K562 (cell line): ENCODE results near the gene SAMD8. TPM values are rescaled to one million over a fixed set of nuclear protein-coding genes. Genes with fewer than 3 reads are reported as not detected.
A peak's percentile ranks its signal among the peaks of the same experiment; 100 is the strongest.

ENCODE experiments used
- CBFB ChIP-seq: sonication (generic); formaldehyde crosslinking; IDR thresholded peaks from 2 replicates; pipeline ENCODE4 v1.4.0; 2020; ENCODE audit warnings: mild to moderate bottlenecking, missing genetic modification reagents
- CEBPB ChIP-seq: fragments of 450-650 bp; IDR thresholded peaks from 2 replicates; pipeline ENCODE4 v1.6.1; 2016; ENCODE audit warnings: missing genetic modification characterization, missing compliant biosample characterization
- CEBPG ChIP-seq, 3 experiments: fragments of 200-800 bp in 1 of 3; sonication (Bioruptor generic) in 1 of 3; sonication (generic) in 1 of 3; formaldehyde crosslinking in 1 of 3; IDR thresholded peaks in 2 of 3; conservative IDR thresholded peaks in 1 of 3; 2 replicates each; pipeline versions ENCODE4 v1.6.1 to v1.8.0; 2016 to 2022; ENCODE audit warnings: missing compliant biosample characterization in 2 of 3, missing genetic modification characterization in 2 of 3, mild to moderate bottlenecking in 1 of 3, missing genetic modification reagents in 1 of 3
- CREB3L1 ChIP-seq: fragments of 450-650 bp; IDR thresholded peaks from 2 replicates; pipeline ENCODE4 v1.6.1; 2014; ENCODE audit warnings: low read depth, mild to moderate bottlenecking, moderate library complexity, borderline replicate concordance
- FOSL1 ChIP-seq: fragments of 200-800 bp; sonication (Bioruptor generic); conservative IDR thresholded peaks from 2 replicates; pipeline ENCODE4 v1.6.1; 2016; ENCODE audit warnings: missing genetic modification characterization, missing compliant biosample characterization
- FUS ChIP-seq: fragments of 200-400 bp; formaldehyde crosslinking; optimal IDR thresholded peaks from 2 replicates; pipeline ENCODE3; 2017; ENCODE audit warnings: low read depth, low read length
- GTF2B ChIP-seq: IDR thresholded peaks from 2 replicates; pipeline ENCODE4 v1.6.1; 2011; ENCODE audit not compliant: insufficient read length; ENCODE audit errors: extremely low read depth
- GTF2F1 ChIP-seq: IDR thresholded peaks from 2 replicates; pipeline ENCODE4 v1.6.1; 2011; ENCODE audit warnings: low read depth, low read length, improper control_type of control experiment
- NCOA2 ChIP-seq, 2 experiments: fragments of 450-650 bp; IDR thresholded peaks; 2 replicates each; pipeline ENCODE4 v1.6.1; 2018; ENCODE audit warnings: mild to moderate bottlenecking in 2 of 2, moderate library complexity in 1 of 2; ENCODE audit not compliant: partially characterized antibody in 2 of 2
- NFRKB ChIP-seq: fragments of 450-650 bp; IDR thresholded peaks from 2 replicates; pipeline ENCODE4 v1.6.1; 2016; ENCODE audit warnings: low read depth
- POLR2G ChIP-seq: fragments of 200-400 bp; formaldehyde crosslinking; IDR thresholded peaks from 2 replicates; pipeline ENCODE4 v1.6.1; 2017; ENCODE audit warnings: low read depth, mild to moderate bottlenecking, antibody characterized with exemption, low read length, moderate library complexity
- RBM14 ChIP-seq: fragments of 200-400 bp; formaldehyde crosslinking; IDR thresholded peaks from 2 replicates; pipeline ENCODE4 v1.6.1; 2018; ENCODE audit warnings: low read depth, mild to moderate bottlenecking, low read length, moderate library complexity, borderline replicate concordance; ENCODE audit not compliant: insufficient read depth
- SLC30A9 ChIP-seq: fragments of 250-450 bp; sonication (Bioruptor Pico); IDR thresholded peaks from 2 replicates; pipeline ENCODE4 v1.8.0; 2022; ENCODE audit warnings: mild to moderate bottlenecking, moderate library complexity
- SMC3 ChIP-seq: conservative IDR thresholded peaks from 2 replicates; pipeline ENCODE4 v1.6.1; 2011; ENCODE audit warnings: low read depth, low read length, improper control_type of control experiment; ENCODE audit not compliant: insufficient read depth
- TCF7L2 ChIP-seq: fragments of 150-350 bp; IDR thresholded peaks from 2 replicates; pipeline ENCODE4 v1.6.1; 2016; ENCODE audit warnings: low read depth, mild to moderate bottlenecking, low read length, moderate library complexity
- TEAD4 ChIP-seq, 2 experiments: sonication (generic) in 1 of 2; formaldehyde crosslinking in 1 of 2; IDR thresholded peaks; 2 replicates each; pipeline versions ENCODE4 v1.6.1 to v1.8.0; 2012 to 2022; ENCODE audit warnings: borderline replicate concordance in 1 of 2, inconsistent platforms in 1 of 2, low read length in 1 of 2, mild to moderate bottlenecking in 1 of 2, missing genetic modification reagents in 1 of 2
- ZBTB17 ChIP-seq: fragments of 450-650 bp; formaldehyde crosslinking; IDR thresholded peaks from 2 replicates; pipeline ENCODE4 v1.4.0; 2020; ENCODE audit warnings: mild to moderate bottlenecking
- ZNF436 ChIP-seq: fragments of 250-450, 450-650 bp; sonication (Bioruptor Pico); formaldehyde crosslinking; IDR thresholded peaks from 2 replicates; pipeline ENCODE4 v1.7.0; 2020; ENCODE audit warnings: mild to moderate bottlenecking
- polyA plus RNA-seq, 8 experiments: library from polyadenylated mRNA; depleted of rRNA in 4 of 8; stranded (reverse) in 5 of 8; unstranded in 3 of 8; fragments of >200 nt; fragmentation: Nextera tagmentation in 2 of 8; fragmentation: Illumina TruSeq in 1 of 8; extraction: Ambion mirVana in 2 of 8; extraction: Trizol in 1 of 8; gene quantifications; 2 replicates each; pipeline versions ENCODE4 v1.2.1 to v1.2.3, GENCODE V29; 2011 to 2014; ENCODE audit warnings: inconsistent platforms in 1 of 8, missing spikeins in 1 of 8
- total RNA-seq, 7 experiments: library from RNA; depleted of rRNA in 6 of 7; stranded (reverse); fragments of >200 nt in 6 of 7; fragmentation: Illumina TruSeq in 2 of 7; extraction: Trizol in 2 of 7; gene quantifications; 2 replicates each; pipeline versions ENCODE4 v1.2.1 to v1.2.3, GENCODE V29; 2011 to 2021; ENCODE audit warnings: low replicate concordance in 1 of 7
- TF ChIP-seq, protein P1 (sequence below): conservative IDR thresholded peaks from 2 replicates; pipeline ENCODE4 v1.6.1; 2011; ENCODE audit warnings: low read depth, mild to moderate bottlenecking, low read length; ENCODE audit not compliant: control insufficient read depth
- TF ChIP-seq, protein P2 (sequence below), 2 experiments: IDR thresholded peaks; 2 replicates each; pipeline ENCODE4 v1.6.1; 2012; ENCODE audit warnings: improper control_type of control experiment in 2 of 2, low read depth in 2 of 2, low read length in 2 of 2, borderline replicate concordance in 1 of 2

Gene SAMD8
- total and polyA plus RNA-seq, 9 of the 15 experiments (the other 6 are each of a cell fraction or from before 2014, with no cell fraction given): 2.7 to 16.1 (median 6.2) TPM

GRCh38 chr10:75137533-75138438 is 26.3 kb downstream of the SAMD8 start (continued):
- peak; percentile 83 for TF ChIP-seq TEAD4 (IDR thresholded peaks at IDR 0.05; ENCODE audit: low read length)
- TF ChIP-seq TEAD4 (CRISPR knock-in tag; IDR thresholded peaks at IDR 0.05; ENCODE audit: borderline replicate concordance): no peak
- no peak for TF ChIP-seq TCF7L2
- no peak for TF ChIP-seq GTF2B
- TF ChIP-seq ZNF436 (CRISPR knock-in tag): no peak
- TF ChIP-seq NFRKB: no peak
- no peak for TF ChIP-seq GTF2F1
- no peak for TF ChIP-seq FUS
- no peak for TF ChIP-seq ZBTB17 (CRISPR knock-in tag)
- TF ChIP-seq SLC30A9 (CRISPR knock-in tag): no peak
- TF ChIP-seq SMC3: no peak
- peak; percentile 94 for TF ChIP-seq FOSL1 (tag)
- TF ChIP-seq CREB3L1: no peak
- TF ChIP-seq, protein P1, sequence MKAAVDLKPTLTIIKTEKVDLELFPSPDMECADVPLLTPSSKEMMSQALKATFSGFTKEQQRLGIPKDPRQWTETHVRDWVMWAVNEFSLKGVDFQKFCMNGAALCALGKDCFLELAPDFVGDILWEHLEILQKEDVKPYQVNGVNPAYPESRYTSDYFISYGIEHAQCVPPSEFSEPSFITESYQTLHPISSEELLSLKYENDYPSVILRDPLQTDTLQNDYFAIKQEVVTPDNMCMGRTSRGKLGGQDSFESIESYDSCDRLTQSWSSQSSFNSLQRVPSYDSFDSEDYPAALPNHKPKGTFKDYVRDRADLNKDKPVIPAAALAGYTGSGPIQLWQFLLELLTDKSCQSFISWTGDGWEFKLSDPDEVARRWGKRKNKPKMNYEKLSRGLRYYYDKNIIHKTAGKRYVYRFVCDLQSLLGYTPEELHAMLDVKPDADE: no peak
- no peak for TF ChIP-seq POLR2G
- peak; percentile 81 for TF ChIP-seq CEBPB (tag)
- no peak for TF ChIP-seq CBFB (CRISPR knock-in tag)
- TF ChIP-seq, protein P2, sequence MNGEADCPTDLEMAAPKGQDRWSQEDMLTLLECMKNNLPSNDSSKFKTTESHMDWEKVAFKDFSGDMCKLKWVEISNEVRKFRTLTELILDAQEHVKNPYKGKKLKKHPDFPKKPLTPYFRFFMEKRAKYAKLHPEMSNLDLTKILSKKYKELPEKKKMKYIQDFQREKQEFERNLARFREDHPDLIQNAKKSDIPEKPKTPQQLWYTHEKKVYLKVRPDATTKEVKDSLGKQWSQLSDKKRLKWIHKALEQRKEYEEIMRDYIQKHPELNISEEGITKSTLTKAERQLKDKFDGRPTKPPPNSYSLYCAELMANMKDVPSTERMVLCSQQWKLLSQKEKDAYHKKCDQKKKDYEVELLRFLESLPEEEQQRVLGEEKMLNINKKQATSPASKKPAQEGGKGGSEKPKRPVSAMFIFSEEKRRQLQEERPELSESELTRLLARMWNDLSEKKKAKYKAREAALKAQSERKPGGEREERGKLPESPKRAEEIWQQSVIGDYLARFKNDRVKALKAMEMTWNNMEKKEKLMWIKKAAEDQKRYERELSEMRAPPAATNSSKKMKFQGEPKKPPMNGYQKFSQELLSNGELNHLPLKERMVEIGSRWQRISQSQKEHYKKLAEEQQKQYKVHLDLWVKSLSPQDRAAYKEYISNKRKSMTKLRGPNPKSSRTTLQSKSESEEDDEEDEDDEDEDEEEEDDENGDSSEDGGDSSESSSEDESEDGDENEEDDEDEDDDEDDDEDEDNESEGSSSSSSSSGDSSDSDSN (IDR thresholded peaks at IDR 0.05; ENCODE audit: borderline replicate concordance in 1 of 2, low read depth in 2 of 2, low read length in 2 of 2): 0 out of 4 replicates have a peak, but pooled peaks of 1 of the 2 experiments have one; percentile 41
- peak in 1 of 2 experiments; percentile 13 for TF ChIP-seq NCOA2 (IDR thresholded peaks at IDR 0.05; ENCODE audit: partially characterized antibody in 2 of 2)
- no peak for TF ChIP-seq RBM14
- TF ChIP-seq CEBPG (CRISPR knock-in tag; IDR thresholded peaks at IDR 0.05): no peak
- peak; percentile 35 to 65; a peak in 3 of 4 replicates for TF ChIP-seq CEBPG (tag; conservative IDR thresholded peaks at IDR 0.05 in 1 of 2, IDR thresholded peaks at IDR 0.05 in 1 of 2)
